Suprapubic skin (tissue), 4 donors: ENCODE data around the gene SPC24. TPM values are rescaled to one million over a fixed set of nuclear protein-coding genes. Genes with fewer than 3 reads are reported as not detected.
"Not testable (repeated sequence)": the region's sequence is repeated elsewhere in the genome, so short reads cannot be mapped to it uniquely, and the experiment has no call there.

Source experiments
- DNase-seq, 2 donors: peaks; one replicate each; pipeline ENCODE4 v3.0.0-alpha.2; 2019; ENCODE audit warnings: low spot score in 2 of 2
- H3K27ac ChIP-seq: fragments of 200-600 bp; sonication (generic); one replicate; pipeline ENCODE4 v1.5.1; 2019
- H3K27me3 ChIP-seq: fragments of 200-600 bp; sonication (generic); one replicate; pipeline ENCODE4 v1.5.1; 2019
- H3K36me3 ChIP-seq: fragments of 200-600 bp; sonication (generic); one replicate; pipeline ENCODE4 v1.5.1; 2019
- H3K4me1 ChIP-seq: fragments of 200-600 bp; sonication (generic); one replicate; pipeline ENCODE4 v1.5.1; 2019
- H3K4me3 ChIP-seq: fragments of 200-600 bp; sonication (generic); one replicate; pipeline ENCODE4 v1.5.1; 2019; ENCODE audit warnings: mild to moderate bottlenecking
- H3K9me3 ChIP-seq: fragments of 200-600 bp; sonication (generic); one replicate; pipeline ENCODE4 v1.5.1; 2019
- EP300 ChIP-seq: sonication (generic); formaldehyde crosslinking; IDR thresholded peaks from one replicate; pipeline ENCODE4 v1.6.1; 2017; ENCODE audit warnings: antibody characterized with exemption
- POLR2A ChIP-seq, 2 donors: fragments of 450-650 bp; IDR thresholded peaks; one replicate each; pipeline ENCODE4 v1.6.1; 2017; ENCODE audit warnings: antibody characterized with exemption in 2 of 2, mild to moderate bottlenecking in 2 of 2, moderate library complexity in 2 of 2
- POLR2AphosphoS5 ChIP-seq, 3 donors: sonication (generic); formaldehyde crosslinking; IDR thresholded peaks; one replicate each; pipeline ENCODE4 v1.6.1; 2017; ENCODE audit warnings: antibody characterized with exemption in 3 of 3
- WGBS: methylation state at CpG from one replicate; pipeline ENCODE4 v1.1.5; 2018; 5-methylcytosine and 5-hydroxymethylcytosine counted together
- total RNA-seq, 4 donors: library from RNA; depleted of rRNA; stranded (reverse); fragments of >200 nt; gene quantifications; one replicate each; pipeline ENCODE4 v1.1.0, GENCODE V29; 2016
- TF ChIP-seq, protein P1 (sequence below), 2 donors: fragments of 200-600 bp in 1 of 2; fragments of 450-650 bp in 1 of 2; sonication (generic) in 1 of 2; IDR thresholded peaks; one replicate each; pipeline ENCODE4 v1.5.1; 2016 to 2019; ENCODE audit warnings: antibody characterized with exemption in 2 of 2, mild to moderate bottlenecking in 1 of 2, moderate library complexity in 1 of 2

Gene SPC24
- total RNA-seq, 4 donors from 2014 or later = 1.8 to 4.0 (median 3.7) TPM

DNA sequence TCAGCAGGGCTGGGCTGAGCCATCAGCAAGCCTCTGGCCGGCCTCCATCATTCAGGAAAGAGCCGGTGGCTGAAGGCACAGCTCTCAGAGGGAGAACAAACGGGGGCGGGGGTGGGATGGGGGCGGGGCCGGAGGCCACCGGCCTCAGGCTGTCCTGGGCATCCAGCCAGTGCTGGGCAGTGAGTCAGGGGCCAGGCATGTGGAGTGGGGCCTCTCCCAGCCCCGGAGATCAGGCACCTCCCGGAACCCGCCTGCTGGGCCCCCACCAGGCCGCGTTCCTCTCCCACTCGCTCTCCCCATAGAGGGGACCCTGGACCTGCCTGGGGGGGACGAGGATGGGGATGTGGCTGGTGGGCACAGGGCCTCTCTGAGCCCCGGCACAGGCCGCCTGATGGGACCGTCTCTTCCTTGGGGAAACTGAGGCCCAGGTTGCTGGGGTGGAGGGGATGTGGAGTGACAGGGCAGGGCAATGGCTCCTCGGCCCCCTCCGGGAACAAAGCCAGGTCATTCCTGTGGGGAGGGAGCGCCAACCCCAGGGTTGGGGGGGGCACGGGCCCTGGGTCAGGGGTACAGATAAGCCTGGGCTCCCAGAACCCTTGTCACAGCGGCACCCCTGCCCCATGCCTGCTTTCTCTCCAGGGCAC, 12.9 kb downstream of the SPC24 start:
- H3K36me3 ChIP-seq = no peaks in the 10 kb centered on the region
- peak in 2 of 3 donors; percentile 24 to 40 for TF ChIP-seq POLR2AphosphoS5 (IDR thresholded peaks at IDR 0.05)
- TF ChIP-seq, protein P1, sequence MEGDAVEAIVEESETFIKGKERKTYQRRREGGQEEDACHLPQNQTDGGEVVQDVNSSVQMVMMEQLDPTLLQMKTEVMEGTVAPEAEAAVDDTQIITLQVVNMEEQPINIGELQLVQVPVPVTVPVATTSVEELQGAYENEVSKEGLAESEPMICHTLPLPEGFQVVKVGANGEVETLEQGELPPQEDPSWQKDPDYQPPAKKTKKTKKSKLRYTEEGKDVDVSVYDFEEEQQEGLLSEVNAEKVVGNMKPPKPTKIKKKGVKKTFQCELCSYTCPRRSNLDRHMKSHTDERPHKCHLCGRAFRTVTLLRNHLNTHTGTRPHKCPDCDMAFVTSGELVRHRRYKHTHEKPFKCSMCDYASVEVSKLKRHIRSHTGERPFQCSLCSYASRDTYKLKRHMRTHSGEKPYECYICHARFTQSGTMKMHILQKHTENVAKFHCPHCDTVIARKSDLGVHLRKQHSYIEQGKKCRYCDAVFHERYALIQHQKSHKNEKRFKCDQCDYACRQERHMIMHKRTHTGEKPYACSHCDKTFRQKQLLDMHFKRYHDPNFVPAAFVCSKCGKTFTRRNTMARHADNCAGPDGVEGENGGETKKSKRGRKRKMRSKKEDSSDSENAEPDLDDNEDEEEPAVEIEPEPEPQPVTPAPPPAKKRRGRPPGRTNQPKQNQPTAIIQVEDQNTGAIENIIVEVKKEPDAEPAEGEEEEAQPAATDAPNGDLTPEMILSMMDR (IDR thresholded peaks at IDR 0.05) = no peak
- DNase-seq = peak in 1 of 2 donors; percentile 91
- H3K4me1 ChIP-seq = peaks cover 47% of the 10 kb centered on the region
- H3K4me3 ChIP-seq = peak overlapping the region; percentile 31
- H3K27ac ChIP-seq = peak overlapping the region; percentile 91
- H3K27me3 ChIP-seq = no peaks in the 10 kb centered on the region
- no peaks in the 10 kb centered on the region for H3K9me3 ChIP-seq
- WGBS = no CpG with 5 or more reads among the region's 22 CpGs

DNA sequence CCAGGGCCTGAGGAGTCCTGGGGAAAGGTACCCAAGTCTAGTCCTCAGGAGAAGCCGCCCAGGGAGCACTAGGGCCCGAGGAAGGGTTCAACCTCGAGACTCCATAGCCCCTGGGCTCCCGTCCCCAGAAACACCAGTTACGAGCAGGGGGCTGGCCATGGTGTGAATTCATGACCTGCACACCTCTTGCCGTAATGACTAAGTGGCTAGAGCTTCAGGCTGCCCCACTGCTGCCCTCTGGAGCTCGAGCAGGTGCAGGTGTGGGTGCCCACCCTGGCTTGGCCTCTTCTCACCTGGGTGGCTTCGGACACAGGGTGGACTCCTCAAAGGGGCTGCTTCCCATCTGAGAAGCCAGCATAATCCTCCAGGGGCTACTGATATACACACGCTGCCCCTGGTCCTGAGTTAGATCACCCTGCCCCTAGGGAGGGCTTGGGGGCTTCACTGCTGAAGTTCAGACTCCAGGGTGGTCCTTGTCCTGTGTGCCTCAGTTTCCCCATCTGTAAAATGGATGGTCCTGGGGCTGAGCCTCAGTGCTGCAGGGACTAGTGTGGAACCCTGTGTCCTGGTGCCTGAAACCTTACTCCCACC, 13.6 kb downstream of the SPC24 start:
- no peak for DNase-seq
- peak overlapping the region; percentile 91 for H3K27ac ChIP-seq
- H3K27me3 ChIP-seq = no peaks in the 10 kb centered on the region
- H3K4me3 ChIP-seq = no peak overlapping the region
- TF ChIP-seq EP300 (no peak), POLR2A (IDR thresholded peaks at IDR 0.05) (no peak)
- TF ChIP-seq, protein P1 (IDR thresholded peaks at IDR 0.05) = no peak
- H3K9me3 ChIP-seq = no peaks in the 10 kb centered on the region
- WGBS = 79% methylated on average over 7 of the region's 9 CpGs
- H3K4me1 ChIP-seq = peaks cover 53% of the 10 kb centered on the region
- H3K36me3 ChIP-seq = no peaks in the 10 kb centered on the region

DNA sequence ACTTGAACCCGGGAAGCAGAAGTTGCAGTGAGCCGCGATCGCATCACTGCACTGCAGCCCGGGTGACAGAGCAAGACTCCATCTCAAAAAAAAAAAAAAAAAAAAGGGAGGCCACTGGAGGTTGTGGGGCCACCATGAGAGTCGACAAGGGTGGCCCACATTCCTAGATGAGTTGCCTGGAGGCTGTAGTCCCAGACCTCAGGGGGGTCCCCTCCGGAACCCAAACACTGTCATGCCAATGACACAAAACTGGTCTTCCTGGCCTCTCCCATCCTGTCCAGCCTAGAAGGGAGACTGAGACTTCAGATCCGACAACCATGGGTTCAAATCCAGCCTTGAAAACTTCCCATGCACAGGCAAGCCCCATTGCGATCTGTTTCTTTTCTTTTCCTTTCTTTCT, 14.7 kb downstream of the SPC24 start:
- Histone ChIP-seq H3K4me3 (no peak overlapping the region), H3K27ac (no peak overlapping the region), H3K9me3 (no peaks in the 10 kb centered on the region), H3K4me1 (peaks cover 56% of the 10 kb centered on the region), H3K27me3 (no peaks in the 10 kb centered on the region), H3K36me3 (no peaks in the 10 kb centered on the region)
- TF ChIP-seq POLR2AphosphoS5 (IDR thresholded peaks at IDR 0.05) (no peak), POLR2A (IDR thresholded peaks at IDR 0.05) (no peak)
- no peak for DNase-seq
- 92% methylated on average over 9 of the region's 9 CpGs for WGBS

DNA sequence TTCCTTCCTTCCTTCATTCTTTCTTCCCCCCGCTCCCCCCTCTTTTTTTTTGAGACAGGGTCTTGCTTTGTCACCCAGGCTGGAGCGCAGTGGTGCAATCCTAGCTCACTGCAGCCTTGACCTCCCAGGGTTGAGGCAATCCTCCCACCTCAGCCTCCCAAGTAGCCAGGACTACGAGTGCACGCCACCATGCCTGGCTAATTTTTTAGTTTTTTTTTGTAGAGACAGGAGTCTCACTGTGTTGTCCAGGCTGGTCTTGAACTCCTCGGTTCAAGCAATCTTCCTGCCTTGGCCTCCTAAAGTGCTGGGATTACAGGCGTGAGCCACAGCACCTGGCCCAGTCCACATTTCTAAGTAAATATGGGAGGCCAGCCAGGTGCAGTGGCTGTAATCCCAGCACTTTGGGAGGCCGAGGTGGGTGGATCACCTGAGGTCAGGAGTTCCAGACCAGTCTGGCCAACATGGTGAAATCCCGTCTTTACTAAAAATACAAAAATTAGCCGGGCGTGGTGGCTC, 15.5 kb downstream of the SPC24 start:
- not testable (repeated sequence) for DNase-seq, H3K4me3 ChIP-seq, H3K9me3 ChIP-seq, H3K36me3 ChIP-seq, H3K27me3 ChIP-seq
- Histone ChIP-seq H3K4me1 (peaks cover 56% of the 10 kb centered on the region), H3K27ac (peak overlapping the region; percentile 87)
- WGBS = 92% methylated on average over 10 of the region's 10 CpGs

DNA sequence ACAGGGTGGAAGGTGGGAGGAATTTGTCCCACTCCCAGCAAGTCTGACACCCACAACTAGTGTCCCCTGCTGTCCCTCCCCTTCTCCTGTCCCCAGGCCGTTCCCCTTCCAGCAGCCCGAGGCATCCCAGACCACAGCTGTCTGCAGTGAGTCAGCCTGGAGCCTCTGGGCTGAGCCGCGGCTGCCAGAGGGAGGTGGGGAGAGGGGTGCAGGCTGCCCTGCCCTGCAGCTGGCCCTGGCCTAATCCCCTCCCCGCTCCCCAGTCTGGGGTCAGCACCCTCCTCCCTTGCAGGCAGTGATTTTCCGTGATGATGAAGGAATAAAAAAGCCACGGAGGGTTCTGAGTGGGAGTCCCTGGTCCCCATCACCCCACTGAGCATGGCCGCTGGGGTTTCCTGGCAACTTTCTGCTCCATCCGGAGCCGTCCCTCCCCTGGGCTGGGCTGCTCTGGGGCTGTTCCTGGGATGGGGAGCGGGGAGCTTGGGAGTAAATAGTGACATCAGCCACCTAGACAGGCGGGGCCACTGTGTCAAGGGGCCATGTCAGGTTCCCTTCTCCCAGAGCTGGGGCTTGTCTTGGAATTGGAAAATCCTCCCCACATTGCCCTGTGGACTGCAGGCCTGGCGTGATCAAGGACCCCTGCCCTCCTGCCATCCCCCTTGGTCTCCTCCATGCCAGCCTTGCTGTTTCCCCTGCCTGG, 16.8 kb downstream of the SPC24 start:
- peak overlapping the region; percentile 87 for H3K27ac ChIP-seq
- no peaks in the 10 kb centered on the region for H3K9me3 ChIP-seq
- WGBS = 78% methylated on average over 1 of the region's 13 CpGs
- TF ChIP-seq, protein P1 (IDR thresholded peaks at IDR 0.05) = no peak
- TF ChIP-seq POLR2A (IDR thresholded peaks at IDR 0.05) = no peak
- no peak for TF ChIP-seq POLR2AphosphoS5 (IDR thresholded peaks at IDR 0.05)
- TF ChIP-seq EP300 = no peak
- H3K4me1 ChIP-seq = peaks cover 54% of the 10 kb centered on the region
- no peaks in the 10 kb centered on the region for H3K27me3 ChIP-seq
- peak; percentile 90 for DNase-seq
- H3K36me3 ChIP-seq = no peaks in the 10 kb centered on the region
- H3K4me3 ChIP-seq = peak overlapping the region; percentile 37
